HG03064 (cell line): ENCODE data around the gene SIRT3.
A peak's percentile ranks its signal among the peaks of the same experiment; 100 is the strongest.
"Not testable (repeated sequence)": the region's sequence is repeated elsewhere in the genome, so short reads cannot be mapped to it uniquely, and the experiment has no call there.

Source experiments
- ATAC-seq: cut with Tn5 transposase; IDR thresholded peaks from one replicate; pipeline ENCODE4 v1.9.1; 2021; ENCODE audit warnings: low read depth; ENCODE audit not compliant: unreplicated experiment

The SIRT3 gene

DNA sequence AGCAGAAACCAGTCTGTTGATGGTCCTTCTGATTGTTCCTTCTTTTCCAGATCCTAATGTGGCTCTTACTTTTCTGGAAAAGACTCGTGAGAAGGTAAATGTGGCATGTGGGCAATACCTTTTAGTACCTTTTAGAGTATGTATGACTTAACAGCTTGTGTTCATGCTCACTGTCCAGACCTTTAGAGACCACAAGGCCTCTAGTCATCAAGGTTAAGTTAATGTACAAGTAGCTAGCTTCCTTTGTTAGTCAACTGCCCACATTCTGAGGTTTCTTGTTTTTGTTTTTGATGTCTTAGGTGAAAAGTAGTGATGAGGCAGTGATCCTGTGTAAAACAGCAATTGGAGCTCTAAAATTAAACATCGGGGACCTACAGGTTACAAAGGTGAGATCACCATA lies 8.2 kb upstream of the SIRT3 start:
- no peak for ATAC-seq

DNA sequence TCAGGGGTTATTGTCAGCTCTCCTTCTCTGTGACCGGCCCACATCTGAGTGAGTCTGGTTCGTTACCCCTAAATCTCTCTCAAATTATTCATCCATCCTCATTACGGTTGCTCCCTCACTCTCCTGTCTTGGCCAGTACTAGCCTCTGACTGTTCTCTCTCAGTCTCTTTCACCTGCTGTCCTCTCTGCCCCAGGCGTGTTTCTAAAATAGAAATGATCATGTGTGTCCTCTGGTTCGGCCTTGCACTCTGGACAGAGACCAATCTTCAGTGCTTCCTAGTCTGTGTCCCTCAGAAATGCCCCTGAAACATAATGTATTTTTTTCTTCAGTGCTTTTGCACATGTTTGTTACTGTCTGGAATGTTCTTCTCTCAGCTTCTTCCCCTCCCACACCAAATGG lies 5.5 kb upstream of the SIRT3 start:
- ATAC-seq = no peak

DNA sequence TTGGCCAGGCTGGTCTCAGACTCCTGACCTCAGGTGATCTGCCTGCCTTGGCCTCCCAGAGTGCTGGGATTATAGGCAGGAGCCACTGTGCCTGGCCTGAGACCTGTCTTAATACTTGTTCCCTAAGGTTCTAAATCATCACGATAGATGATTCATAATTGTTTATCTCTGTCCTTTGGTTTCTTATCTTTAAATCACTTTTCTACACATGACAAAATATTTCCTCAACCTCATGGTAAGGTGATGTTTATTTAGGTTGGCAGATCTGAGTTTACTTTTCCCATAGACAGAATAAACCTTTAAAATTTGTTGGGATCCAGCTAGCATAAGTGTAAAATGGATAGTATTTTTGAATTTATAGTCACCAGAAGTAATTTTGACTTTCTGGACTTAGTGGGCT lies 4.2 kb upstream of the SIRT3 start:
- ATAC-seq = no peak

DNA sequence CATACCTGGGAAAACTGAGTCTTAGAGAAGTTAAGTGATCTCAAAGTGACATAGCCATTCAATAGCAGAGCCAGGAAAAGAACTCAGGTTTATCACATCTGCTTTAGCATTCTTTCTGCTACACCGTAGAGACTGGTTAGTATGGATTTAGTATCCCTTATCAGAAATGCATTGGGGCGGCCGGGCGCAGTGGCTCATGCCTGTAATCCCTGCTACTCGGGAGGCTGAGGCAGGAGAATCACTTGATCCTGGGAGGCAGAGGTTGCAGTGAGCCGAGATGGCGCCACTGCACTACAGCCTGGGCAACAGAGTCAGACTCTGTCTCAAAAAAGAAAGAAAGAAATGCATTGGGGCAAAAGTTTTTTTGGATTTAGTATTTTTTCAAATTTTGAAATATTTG lies 2.2 kb upstream of the SIRT3 start:
- not testable (repeated sequence) for ATAC-seq

DNA sequence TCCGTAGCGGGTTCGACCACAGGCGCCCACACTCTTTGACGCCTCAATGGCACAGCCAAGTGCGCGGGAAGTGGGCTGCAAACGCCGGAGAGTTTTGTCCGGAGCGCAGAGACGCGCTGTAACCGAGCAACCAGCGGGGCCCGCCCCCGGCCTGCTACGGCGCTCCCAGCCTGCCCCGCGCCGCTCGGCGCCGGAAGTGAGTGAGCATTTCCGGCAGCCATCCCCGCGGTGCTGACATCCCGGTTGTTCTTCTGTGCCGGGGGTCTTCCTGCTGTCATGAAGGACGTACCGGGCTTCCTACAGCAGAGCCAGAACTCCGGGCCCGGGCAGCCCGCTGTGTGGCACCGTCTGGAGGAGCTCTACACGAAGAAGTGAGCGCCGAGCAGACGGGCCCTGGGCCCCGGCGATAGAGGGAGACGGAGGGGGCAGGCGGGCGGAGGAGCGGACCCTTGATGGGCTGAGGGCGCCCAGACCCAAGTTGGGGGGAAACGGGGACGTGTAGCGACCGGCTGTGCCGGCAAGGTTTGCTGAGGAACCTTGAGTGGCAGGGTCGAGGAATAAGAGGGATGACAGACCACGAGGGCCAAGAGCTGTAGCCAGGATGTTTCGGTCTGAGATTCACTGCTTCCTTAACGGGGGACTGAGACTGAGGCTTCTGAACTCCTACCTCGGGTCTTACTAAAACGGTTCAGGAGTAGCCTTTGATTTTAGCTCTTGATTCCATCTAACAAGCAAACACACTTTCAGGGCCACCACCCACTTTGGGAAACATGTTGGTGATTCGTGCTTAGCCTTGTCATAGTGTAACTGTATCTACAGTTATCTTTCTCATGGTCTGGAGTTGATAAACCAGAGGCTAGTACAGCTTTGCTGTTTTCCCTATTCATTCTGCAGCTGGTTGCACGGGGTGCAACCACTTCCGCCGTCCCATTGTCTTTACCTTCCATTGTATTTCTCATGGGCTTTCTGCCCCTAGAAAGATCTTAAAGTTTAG lies 929 bp upstream of the SIRT3 start, which contains the start of gene PSMD13:
Gene PSMD13 (plus strand): TSS at position 203 of the 994 bp plus-strand sequence. CDS start 74 bp downstream, at position 277.
- ATAC-seq = peak; percentile 63

DNA sequence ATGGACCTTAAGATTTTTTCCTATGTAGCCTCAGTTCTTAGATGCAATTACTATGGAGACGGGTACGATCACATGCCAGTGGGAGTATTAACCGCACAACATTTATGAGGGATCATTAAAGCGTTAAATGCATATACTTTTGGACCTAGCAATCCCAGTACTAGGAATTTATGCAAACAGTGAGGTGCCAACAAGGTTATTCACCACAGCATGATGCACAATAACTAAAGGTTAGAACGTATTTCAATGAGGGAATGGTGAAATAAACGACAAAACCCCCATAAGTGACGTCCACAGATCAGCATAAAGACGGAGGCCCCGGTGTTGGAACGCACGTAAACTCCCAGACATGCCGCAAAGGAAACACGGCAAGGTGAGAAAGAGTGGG lies 539 bp downstream of the SIRT3 start:
- ATAC-seq = no peak

DNA sequence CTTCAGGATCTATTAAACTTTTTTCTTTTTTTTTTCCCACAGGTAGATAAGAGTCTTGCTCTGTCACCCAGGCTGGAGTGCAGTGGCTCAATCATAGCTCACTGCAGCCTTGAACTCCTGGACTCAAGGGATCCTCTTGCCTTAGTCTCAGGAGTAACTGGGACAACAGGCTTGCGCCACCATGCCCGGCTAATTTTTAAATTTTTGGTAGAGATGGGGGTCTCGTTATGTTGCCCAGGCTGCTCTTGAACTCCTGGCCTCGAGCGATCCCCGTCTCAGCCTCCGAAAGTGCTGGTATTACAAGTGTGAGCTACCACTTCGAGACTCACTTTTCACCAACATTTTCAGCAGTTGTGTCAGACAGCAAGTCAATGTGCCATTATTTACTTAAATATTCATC lies 962 bp downstream of the SIRT3 start:
- no peak for ATAC-seq

DNA sequence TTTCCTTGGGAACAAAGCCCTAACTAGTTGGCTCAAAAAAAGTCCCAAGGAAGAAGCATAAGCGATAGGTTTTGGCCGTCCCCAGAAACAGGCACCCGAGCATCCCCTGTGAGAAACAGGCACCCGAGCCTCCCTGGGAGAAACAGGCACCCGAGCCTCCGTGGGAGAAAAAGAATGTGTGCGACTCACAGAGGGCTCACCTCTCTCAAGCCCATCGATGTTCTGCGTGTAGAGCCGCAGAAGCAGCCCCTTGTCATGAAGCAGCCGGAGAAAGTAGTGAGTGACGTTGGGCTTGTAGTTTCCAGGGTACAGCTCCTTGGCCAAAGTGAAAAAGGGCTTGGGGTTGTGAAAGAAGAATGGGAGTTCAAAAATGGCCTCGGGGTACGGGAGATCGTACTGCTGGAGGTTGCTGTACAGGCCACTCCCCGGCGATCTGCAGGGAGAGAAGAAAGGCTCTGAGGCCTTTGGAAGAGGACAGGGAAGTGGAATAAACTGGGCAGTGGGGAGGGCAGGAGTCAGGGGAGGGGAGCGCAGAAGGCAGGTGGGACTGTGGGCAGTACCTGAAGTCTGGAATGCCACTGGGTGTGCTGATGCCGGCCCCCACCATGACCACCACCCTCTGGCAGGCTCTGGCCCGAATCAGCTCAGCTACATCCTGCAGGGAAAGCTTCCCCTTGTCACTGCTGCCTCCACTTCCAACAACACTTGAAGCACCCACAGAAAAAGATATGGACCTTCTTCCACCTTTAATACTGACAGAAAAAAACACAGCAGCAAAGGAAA lies 3.2 kb downstream of the SIRT3 start:
- no peak for ATAC-seq

DNA sequence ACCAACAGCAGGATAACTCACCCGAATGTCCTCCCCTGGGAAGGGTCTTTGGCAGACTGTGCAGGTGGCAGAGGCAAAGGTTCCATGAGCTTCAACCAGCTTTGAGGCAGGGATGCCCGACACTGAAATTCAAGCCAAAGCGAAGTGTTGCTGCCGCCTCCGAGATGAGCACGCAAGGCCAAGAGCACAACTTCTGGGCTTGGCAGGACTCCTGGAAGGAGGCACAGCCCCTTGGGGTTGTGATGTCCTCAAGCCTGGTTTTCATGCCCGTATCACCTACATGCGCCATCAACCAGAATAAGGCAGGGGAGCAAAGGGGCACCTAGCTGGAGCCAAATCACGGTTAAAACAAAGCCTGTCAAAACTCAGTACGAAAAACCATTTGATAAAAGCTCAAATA lies 5.7 kb downstream of the SIRT3 start:
- no peak for ATAC-seq

DNA sequence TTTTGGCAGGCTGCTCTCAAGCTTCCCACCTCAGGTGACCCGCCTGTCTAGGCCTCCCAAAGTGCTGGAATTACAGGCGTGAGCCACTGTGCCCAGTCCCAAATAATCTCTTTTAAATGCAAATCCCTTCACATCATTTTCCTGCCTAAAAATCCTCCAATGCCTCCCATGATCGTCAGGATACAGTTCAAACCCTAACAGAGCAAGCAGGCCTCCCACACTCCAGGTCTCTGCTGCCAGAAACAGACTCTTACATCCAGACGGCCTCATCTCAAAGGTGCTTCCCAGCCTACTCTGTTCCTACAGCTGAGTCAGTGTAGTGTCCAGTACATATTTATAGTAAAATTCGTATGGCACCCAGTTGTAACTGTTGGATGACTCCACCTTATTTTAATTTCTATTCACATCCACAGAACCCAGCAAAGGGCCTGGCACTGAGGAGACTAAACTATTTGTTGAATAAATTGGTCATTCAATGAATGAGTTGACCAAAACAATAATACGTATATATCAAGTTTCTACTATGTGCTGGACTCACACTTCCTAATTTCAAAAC lies 8.2 kb downstream of the SIRT3 start:
- ATAC-seq = no peak

DNA sequence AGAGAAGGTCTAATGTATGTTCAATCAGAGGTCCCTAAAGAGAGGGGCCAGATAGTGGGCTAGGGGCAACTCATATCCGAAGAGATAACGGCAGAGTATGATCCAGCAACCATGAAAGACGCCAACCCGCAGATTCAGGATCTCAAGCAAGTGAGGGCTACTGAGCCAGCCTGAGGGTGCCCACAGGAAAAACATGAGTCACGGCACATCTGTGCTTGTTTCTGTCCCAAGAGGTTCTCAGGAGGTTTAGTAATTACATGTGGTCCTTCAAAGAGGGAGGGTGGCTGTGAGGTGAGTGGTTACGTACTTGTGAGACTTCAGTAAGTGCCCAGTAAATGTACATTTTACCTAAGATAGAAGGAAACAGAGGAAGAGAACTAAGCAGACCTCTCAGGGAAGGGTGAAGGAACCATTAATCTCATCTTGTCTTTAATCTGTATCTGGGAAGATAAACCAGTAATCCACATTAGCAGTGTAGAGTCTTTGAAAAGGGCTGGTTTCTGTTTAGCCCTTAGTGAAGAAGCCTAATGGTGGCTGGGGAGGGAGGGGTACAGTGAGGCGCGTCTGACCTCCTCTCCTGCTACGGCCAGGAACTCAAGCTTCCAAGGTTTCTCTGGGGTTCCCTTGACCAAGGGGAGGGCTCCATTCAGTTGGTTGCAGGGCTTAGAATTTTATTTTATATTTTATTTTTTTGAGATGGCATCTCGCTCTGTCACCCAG lies 10.2 kb downstream of the SIRT3 start:
- ATAC-seq = no peak

DNA sequence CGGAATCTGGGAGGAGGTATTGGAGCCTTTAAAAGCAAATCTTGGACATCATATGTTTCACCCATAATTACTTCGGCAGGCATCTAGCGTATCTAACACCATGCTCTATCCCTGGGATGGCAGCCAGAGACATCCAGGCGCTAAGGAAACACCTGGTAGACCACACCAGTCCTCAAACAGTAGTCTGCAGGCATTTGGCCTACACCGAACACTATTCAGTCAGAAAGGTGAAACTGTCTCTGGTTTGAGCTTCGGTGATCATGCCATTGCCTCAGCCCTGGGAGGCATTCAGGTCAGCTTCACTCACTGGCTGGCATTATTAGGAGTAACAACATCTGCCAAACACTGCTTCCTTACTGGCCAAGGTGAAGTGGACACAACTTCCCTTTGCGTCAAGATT lies 11.7 kb downstream of the SIRT3 start:
- no peak for ATAC-seq

DNA sequence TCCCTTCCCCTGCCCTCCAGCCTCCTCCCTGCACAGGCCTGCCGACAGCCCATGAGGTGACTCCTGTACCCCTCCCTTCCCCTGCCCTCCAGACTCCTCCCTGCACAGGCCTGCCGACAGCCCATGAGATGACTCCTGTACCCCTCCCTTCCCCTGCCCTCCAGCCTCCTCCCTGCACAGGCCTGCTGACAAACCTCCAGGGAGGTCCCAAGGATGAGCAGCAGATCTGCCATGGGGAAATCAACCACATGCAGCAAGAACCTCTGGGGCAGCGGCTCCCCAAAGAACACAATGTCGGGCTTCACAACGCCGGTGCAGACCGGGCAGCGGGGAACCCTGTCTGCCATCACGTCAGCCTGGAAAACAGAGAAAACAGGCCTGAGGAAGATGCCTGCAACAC lies 12.3 kb downstream of the SIRT3 start:
- ATAC-seq = no peak

DNA sequence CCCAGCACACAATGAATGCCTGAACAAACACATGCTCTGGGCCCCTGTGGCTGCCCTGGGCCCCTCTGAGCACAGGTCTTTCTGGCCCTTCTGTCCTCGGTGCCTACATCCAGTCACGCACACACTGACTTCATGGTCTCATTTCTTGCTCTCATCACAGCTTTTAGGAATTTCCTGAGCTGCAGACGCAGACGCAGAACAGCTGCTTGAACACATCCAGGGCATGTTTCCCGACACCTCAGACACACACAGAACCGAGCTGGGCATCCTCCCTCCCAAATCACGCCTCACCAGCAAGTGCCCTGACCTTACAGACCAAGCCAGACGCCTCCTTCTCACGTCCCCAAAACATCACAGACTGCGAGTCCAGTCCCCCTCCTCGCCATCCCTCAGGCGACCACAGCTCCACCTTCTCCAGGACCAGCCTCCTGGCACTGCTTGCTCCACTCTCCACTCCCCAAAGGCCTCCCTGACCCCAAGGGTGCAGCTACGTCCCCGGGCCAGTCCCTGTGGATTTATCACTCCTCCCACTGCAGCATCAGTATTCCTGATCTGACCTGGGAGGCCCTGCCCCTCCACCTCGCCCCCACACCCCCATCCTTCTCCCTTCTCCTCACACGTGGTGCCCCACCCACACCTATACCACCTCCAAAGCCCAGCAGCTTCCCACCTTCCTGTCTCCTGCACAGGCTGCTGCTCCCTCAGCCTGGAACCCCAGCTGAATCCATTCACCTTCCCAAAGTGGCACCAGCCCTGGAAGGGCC lies 12.9 kb downstream of the SIRT3 start:
- ATAC-seq = no peak

DNA sequence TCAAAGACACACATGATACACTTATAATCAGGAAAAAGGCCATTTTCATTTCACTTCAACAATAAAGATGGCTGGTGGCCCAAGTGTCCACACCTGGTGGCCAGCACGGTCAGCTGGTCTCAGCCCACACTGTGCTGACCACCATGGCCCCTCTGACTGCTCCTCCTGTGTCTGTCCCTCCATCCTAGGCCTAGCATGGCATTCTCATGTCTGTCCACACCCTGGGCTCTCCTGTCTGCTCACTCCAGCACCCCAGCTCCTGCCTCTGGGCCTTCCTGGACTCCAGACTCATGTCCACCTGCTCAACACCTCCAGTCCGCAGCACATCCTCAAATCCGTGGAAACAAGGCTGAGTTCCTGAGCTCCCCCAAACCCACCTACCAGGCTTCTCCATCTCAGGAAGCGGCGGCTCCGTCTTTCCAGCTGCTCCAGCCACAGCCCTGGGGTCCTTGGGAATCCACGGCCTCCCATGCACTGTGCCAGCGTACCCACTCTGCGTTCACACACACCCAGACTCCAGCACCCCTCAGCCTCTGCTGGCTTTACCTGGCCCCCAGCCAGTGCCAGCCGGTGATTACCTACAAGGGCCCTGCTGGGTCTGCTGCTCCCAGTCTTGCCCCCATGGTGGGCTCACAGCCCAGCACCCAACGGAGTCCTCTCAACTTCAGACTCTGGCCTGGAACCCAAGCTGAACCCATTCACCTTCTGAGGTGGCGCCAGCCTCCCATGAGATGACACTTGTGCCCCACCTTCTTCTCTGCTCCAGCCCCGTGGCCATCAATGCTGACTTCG lies 13.9 kb downstream of the SIRT3 start:
- ATAC-seq = no peak

DNA sequence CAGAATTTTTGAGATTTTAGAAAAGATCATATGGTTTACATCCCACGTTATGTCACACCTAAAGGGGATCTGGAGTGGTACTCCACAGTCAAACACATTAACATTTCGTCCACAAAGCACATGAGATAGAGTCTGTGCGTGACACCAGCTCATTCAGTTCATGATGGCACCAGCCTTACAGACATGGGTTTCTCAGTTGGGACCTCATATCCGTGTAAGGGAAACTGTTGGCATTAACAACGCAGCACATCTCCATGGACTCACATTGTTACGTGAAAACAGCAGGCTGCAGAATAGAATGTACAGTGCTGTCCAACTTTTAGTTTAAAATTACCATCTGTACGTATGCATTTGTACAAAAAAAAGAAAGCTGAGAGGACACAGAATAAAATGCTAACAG lies 14.6 kb downstream of the SIRT3 start:
- ATAC-seq = no peak

DNA sequence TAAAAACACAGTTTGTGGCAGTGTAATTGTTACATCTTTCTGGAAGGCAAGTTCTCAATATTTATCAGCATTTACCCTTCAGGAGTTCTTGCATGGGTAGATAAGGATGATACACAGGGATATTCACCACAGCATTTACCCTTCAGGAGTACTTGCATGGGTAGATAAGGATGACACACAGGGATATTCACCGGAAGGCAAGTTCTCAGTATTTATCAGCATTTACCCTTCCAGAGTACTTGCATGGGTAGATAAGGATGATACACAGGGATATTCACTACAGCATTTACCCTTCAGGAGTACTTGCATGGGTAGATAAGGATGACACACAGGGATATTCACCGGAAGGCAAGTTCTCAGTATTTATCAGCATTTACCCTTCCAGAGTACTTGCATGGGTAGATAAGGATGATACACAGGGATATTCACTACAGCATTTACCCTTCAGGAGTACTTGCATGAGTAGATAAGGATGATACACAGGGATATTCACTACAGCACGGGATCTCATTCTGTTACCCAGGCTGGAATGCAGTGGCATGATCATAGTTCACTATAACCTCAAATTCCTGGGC lies 15.4 kb downstream of the SIRT3 start:
- ATAC-seq = not testable (repeated sequence)

DNA sequence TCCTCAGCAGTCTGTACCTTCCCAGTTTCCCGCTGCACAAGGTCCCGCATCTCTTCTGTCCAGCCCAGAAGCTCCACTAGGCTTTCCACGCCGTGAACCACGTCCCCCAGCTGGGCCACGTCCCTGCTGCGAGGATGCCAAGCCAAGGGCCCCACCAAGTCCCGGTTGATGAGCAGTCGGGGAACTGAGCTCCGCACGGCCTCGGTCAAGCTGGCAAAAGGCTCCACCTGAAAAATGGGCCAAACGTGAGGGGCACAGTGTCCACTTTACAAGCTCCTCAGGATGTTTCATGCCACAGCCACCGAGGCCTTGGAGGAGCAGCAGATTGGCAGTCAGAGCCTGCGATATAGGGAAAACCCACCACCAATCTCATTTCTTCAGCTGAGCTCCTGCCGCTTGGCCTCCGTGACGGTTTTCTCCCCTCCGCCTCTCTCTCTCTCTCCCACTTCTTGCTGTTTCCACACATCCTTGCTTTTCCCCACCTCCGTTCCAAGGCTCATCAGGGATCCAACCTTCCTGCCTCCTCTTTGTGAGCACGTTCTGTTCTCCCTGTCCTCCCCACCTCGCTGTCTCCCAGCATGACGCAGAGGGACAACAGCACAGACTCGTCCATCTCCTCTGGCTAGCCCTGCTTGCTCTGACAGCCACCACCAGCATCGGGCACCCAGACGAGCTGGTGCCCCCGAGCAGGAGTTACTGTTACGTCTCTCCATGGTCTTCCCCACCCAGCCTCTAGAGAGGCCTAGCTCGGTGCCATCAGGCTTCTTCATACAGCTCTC lies 17.1 kb downstream of the SIRT3 start:
- no peak for ATAC-seq
